CD4-positive, alpha-beta T cell treated with Interleukin-6 for 4 hours (primary cell): ENCODE results near the gene AMZ1.
"Not testable (repeated sequence)": the region's sequence is repeated elsewhere in the genome, so short reads cannot be mapped to it uniquely, and the experiment has no call there.

Experiments used
- DNase-seq: peaks from one replicate; pipeline ENCODE4 v3.0.0-alpha.2; 2020; ENCODE audit warnings: mixed read lengths

Gene AMZ1

GRCh38 chr7:2692543-2692942 is 4.5 kb downstream of the AMZ1 start:
- no peak for DNase-seq

- not testable (repeated sequence) for DNase-seq
Observed at GRCh38 chr7:2693420-2694121, 5.6 kb downstream of the AMZ1 start.

GRCh38 chr7:2694122-2694436 is 6.1 kb downstream of the AMZ1 start:
- not testable (repeated sequence) for DNase-seq

GRCh38 chr7:2698581-2699288 is 10.7 kb downstream of the AMZ1 start:
- peak; percentile 85 for DNase-seq

GRCh38 chr7:2699289-2699620 is 11.3 kb downstream of the AMZ1 start:
- DNase-seq = no peak

- no peak for DNase-seq
Observed at GRCh38 chr7:2700141-2700850, 12.3 kb downstream of the AMZ1 start.

- no peak for DNase-seq
Observed at GRCh38 chr7:2701424-2701823, 13.4 kb downstream of the AMZ1 start.

GRCh38 chr7:2701832-2702593 is 14.0 kb downstream of the AMZ1 start:
- no peak for DNase-seq

- DNase-seq = no peak
Observed at GRCh38 chr7:2702594-2702957, 14.6 kb downstream of the AMZ1 start.

GRCh38 chr7:2705371-2706096 is 17.5 kb downstream of the AMZ1 start:
- no peak for DNase-seq

- DNase-seq = no peak
Observed at GRCh38 chr7:2706685-2707126, 18.7 kb downstream of the AMZ1 start.

GRCh38 chr7:2707481-2707880 is 19.5 kb downstream of the AMZ1 start:
- no peak for DNase-seq

GRCh38 chr7:2708041-2708440 is 20.0 kb downstream of the AMZ1 start:
- no peak for DNase-seq

- DNase-seq = no peak
Observed at GRCh38 chr7:2708547-2709310, 20.7 kb downstream of the AMZ1 start.

GRCh38 chr7:2709553-2710285 is 21.7 kb downstream of the AMZ1 start:
- peak; percentile 86 for DNase-seq

GRCh38 chr7:2710286-2710655 is 22.3 kb downstream of the AMZ1 start:
- peak; percentile 57 for DNase-seq

- peak; percentile 54 for DNase-seq
Observed at GRCh38 chr7:2710901-2711551, 23.0 kb downstream of the AMZ1 start.

GRCh38 chr7:2711895-2712675 is 24.1 kb downstream of the AMZ1 start:
- no peak for DNase-seq

- no peak for DNase-seq
Observed at GRCh38 chr7:2713370-2713769, 25.4 kb downstream of the AMZ1 start.

- no peak for DNase-seq
Observed at GRCh38 chr7:2713978-2714377, 26.0 kb downstream of the AMZ1 start.
